ENCODE measurements around the gene TCF7L2. TPM values are rescaled to one million over a fixed set of nuclear protein-coding genes. Genes with fewer than 3 reads are reported as not detected.
A peak's percentile ranks its signal among the peaks of the same experiment; 100 is the strongest.

The TCF7L2 gene
- total RNA-seq, 1 experiment from 2014 or later, result 2.6 TPM

DNA sequence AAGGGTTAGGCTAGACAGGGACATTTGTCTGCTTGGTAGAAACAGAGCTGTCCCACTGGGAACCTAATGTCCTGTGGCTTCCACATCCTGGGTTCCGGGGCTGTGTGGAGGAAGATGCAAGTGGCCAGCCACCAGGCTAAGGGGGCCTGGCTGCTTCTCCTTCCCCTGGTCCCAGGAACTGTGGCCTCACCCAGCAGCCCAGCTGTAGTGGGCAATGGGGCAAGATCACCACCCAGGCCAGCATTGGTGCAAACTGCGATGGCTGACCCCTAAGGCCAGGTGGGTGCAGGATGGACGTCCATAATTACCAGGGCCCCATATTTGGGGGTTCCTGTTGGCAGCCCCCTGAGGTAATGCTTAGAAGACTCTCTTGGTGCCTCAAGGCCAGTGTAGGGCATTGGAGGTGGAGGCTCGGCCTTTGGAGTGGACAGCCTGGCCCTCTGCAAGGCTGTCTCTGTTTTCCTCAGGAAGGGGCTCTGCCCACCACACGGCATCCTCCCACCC is 226.7 kb downstream of the TCF7L2 start:
- DNase-seq (ENCODE audit: low read depth), result no peak

DNA sequence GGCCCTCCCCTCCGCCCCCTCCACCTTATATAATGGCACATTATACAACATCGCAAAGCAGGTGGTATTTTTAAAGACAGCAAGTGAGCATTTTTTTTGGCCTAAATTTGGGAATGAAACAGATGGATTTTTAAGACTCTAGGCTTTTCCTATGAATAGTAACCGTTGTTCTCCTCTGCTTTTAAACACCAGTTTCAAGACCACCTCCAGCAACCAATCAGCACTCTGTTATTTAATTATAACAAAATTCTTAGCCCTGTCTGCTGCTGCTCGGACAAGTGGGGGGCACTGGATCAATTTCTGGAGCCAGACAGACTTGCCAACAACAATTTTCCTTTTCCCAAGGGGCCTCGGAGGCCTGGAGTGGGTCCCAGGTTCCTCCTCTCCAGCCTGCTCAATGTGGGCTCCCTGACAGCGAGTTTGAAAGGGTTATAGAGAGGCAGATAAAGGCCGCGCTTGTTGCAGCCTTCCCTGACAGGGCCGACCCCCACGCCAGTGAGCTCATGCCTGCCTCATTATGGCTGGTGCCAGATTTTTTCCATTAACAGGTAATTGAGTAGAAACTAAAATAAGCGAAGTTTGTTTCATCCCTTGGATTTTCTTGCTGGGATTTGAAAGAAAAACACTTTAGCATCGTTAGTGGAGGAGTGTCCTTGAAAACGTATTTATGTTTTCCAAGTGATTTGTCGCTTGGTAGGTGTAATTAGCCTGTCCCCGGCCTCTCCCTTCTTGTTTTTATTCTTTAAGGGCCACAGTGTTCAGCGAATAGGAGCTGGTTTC is 227.3 kb downstream of the TCF7L2 start:
- DNase-seq (ENCODE audit: low read depth), result no peak

- no peak for DNase-seq (ENCODE audit: low read depth)
These were observed 227.9 kb downstream of the TCF7L2 start for GRCh38 chr10:113177936-113178335.

DNA sequence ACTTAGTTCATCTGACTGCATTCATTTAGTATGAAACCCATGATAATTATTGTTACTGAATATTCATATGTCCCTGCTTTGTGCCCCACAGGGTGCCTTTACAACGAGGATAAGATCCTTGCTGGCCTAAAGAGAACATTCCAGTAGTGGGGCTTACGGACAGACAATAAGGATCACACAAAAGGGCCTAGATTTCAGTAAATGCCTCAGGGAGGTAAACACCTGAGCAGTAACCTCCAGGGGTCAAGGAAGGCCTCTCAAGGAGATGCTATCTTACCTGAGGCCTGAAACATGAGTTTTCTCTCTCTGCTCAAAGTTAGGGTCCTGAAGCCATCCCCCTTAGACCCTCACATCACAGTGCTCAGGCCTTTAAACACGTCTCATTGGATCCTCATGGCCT is 228.7 kb downstream of the TCF7L2 start:
- DNase-seq (ENCODE audit: low read depth), result no peak

GRCh38 chr10:113179265-113179664 is 229.2 kb downstream of the TCF7L2 start:
- DNase-seq (ENCODE audit: low read depth), result no peak

GRCh38 chr10:113179966-113180365 is 229.9 kb downstream of the TCF7L2 start:
- no peak for DNase-seq (ENCODE audit: low read depth)

DNA sequence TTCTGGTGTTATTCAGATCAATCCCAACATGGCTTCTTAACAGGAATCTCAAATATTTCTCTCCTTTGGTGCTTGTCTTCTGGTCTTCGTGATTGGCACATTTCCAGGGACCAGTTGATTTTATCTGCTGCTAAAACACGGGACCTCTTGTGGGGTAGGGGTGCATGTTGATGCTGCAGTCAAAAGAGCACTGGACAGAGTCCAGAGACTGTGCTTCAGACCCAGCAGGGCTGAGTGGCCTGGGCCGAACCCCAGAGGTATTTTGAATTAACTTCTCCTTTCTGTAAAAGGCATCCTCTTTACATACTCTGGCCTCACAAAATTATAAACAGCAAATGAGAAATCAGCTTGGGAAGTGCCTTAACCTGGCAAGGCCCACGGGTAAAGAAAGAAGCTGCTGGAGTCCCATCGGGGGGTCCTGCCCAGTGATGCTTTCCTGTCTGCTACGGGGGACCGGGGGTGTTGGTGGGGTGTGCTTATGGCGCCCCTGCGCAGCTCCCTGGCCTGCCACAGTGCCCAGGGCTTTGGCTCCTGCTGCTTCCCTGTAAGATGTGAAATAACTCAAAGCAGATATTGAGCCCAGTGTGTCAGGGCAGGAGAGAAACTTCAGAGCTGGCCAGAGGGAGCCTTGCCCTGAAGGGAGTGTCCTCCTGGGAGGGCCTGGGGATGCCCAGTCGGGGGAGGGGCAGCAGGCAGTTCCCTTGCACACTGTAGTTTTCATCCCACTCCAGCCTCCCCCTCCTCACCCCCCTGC is 230.5 kb downstream of the TCF7L2 start:
- DNase-seq (ENCODE audit: low read depth), result no peak

DNA sequence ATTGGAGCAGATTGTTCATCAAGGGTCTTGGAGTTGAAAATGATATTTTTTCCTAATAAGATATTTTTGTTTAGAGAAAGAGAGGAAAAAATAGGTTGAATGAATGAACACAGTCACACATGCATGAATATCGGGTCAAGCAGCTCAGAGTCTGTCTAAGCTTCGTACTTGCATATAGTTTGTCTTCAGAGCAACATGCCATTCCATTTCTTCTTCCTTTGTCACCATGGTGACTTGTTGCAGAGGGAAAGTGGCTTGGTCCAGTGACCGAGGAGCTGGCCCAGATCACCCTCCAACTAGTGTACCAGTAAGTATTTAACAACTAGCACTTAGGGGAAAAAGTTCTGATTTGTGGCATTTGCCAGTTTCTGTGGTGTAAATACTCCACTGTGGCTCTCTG is 232.1 kb downstream of the TCF7L2 start:
- no peak for DNase-seq (ENCODE audit: low read depth)

DNA sequence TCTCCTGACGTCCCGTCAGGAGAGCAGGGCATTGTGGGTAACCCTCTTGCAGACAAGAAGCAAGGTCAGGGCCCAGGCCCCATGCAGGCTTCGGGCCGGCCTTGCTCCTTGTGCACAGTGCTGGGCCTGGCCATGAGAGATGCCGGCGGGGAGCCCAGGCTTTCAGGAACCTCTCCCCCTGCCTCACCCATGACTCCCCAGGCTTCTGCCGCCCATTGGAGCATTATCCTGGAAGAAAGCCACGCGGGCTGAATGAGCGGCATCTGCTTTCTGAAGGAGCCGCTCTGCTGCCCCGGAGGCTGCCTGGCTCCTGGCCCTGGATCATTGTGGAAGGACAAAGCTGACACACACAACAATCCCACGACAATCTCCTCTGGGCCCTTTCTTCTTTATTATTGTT is 233.5 kb downstream of the TCF7L2 start:
- no peak for DNase-seq (ENCODE audit: low read depth)

DNA sequence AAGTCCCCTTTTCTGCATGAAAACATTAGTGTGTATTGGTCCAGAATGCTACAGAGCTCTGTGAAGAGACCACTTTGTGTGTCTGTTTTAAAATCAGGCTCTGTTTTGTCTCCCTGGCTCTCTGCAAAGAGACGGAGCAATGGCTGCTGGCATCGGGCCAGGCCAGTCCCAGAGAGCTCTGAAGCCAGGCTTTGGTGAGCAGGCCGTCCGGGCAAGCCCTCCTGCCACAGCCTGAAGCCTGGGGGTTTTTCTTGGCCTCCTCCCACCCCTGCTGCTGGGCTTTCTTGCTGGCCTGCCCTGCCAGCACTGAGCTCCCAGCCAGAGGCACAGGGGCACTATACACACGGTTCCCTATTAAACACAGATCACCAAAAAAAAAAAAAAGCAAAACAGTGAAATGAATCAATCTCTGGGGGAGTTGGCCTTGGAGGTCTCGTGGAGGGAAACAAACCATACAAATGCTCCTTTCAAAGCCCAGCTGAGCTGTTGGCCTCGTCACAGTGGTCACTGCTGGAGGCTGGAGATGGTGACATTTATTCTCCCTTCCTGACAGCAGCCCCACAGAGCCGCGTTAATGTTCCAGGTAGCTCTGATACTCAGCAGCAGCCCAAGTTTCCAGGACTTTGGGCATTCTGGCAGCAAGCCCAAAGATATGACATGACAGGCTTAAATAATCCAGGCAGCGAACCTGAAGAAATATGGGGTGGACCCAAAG is 237.2 kb downstream of the TCF7L2 start:
- no peak for DNase-seq (ENCODE audit: low read depth)

- peak; percentile 57 for DNase-seq (ENCODE audit: low read depth)
These were observed 249.4 kb downstream of the TCF7L2 start for GRCh38 chr10:113199459-113199858.

DNA sequence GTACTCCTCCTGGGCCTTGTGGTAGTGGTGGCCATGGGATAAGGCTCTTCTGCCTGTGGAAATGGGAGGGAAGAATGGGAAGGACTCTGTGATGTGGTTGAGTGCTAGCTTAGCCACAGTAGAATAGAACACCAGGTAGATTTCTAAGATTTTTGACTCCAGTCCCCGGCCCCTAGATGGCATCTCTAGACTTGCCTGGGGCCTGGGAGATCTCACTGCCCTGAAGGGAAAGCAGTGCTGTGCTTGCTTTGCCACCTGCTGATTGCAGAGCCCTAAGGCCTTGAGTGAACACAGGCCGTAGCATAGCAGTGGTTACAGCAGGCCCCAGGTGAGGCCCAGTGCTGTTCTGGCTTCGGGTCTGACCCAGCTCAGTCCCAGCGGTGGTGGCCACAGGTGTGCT is 252.0 kb downstream of the TCF7L2 start:
- DNase-seq (ENCODE audit: low read depth), result no peak

GRCh38 chr10:113207924-113208323 is 257.9 kb downstream of the TCF7L2 start:
- no peak for DNase-seq (ENCODE audit: low read depth)

DNA sequence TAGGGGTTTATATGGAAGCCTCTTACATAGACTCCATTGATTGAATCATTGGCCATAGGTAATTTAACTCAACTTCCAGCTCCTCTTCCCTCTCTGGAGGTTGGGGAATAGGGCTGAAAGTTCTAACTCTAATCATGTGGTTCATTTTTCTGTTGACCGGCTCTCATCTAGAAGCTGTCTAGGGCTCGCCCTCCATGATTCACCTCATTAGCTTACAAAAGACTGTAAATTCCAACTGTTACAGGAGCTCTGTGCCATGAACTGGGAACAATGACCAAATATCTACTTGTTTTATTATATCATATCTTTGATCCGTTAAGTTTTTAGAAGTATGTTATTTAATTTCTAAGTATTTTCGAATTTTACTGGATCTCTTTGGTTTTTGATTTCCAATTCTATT is 263.0 kb downstream of the TCF7L2 start:
- no peak for DNase-seq (ENCODE audit: low read depth)

DNA sequence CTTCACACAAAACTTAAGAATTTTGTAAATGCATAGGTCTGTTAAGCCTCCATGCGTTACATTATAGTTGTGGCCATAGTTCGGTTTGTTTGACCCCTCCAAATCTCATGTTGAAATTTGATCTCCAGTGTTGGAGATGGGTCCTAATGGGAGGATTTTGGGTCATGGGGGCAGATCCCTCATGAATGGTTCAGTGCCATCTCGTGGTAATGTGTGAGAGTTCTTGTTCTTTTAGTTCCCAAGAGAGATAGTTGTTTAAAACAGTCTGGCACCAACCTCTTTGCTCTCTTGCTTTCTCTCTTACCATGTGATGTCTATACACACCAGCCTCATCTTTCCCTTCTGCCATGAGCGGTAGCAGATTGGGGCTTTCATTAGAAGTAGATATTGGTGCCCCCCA is 264.3 kb downstream of the TCF7L2 start:
- no peak for DNase-seq (ENCODE audit: low read depth)

DNA sequence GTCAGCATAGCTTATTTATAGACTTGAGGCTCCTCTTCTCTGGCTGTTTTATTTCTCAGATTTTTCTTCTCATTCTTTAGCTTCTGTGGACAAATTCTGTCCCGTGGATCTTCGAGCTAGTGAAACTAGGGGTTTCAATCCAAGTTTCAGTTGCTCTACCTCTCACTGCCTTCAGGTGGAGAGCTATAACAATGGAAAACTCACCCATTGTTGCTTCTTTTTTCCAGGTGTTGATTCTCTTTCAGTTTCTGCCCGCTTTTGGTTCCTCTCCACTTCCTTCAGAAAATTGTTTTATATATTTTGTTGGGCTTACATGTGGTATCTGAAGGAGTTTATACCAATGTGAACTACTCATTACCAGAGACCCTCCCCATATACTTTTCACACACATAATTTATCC is 266.1 kb downstream of the TCF7L2 start:
- DNase-seq (ENCODE audit: low read depth), result peak; percentile 24

Data from M059J (cell line).